Measurements from ENCODE around the gene PPP2R5B.

PPP2R5B gene

GRCh38 chr11:64888729-64889511, 35.6 kb upstream of the PPP2R5B start:
- no peak for TF ChIP-seq CTCF (IDR thresholded peaks at IDR 0.05; ENCODE audit: low read depth, low read length)
- no peak for DNase-seq (ENCODE audit: low read depth, low spot score)
- H3K4me3 ChIP-seq (ENCODE audit: low read depth, low read length), result no peak overlapping the region
- in situ Hi-C loops (cut with HindIII; ENCODE audit: low sequenced_read_pairs), result no loop called here

- DNase-seq (ENCODE audit: low read depth, low spot score), result no peak
- in situ Hi-C loops (cut with HindIII; ENCODE audit: low sequenced_read_pairs), result loop anchor here (10.0 kb wide), 1 partner anchor 46 kb away; the partner anchor contains the start of gene CDC42BPG
- no peak overlapping the region for H3K4me3 ChIP-seq (ENCODE audit: low read depth, low read length)
- no peak for TF ChIP-seq CTCF (IDR thresholded peaks at IDR 0.05; ENCODE audit: low read depth, low read length)
Measured at GRCh38 chr11:64890522-64890939, 34.0 kb upstream of the PPP2R5B start.

GRCh38 chr11:64891215-64891848, 33.2 kb upstream of the PPP2R5B start:
- in situ Hi-C loops (cut with HindIII; ENCODE audit: low sequenced_read_pairs), result loop anchor here (10.0 kb wide), 1 partner anchor 47 kb away; the partner anchor contains the start of gene CDC42BPG
- H3K4me3 ChIP-seq (ENCODE audit: low read depth, low read length), result no peak overlapping the region
- DNase-seq (ENCODE audit: low read depth, low spot score), result no peak
- no peak for TF ChIP-seq CTCF (IDR thresholded peaks at IDR 0.05; ENCODE audit: low read depth, low read length)

- TF ChIP-seq CTCF (IDR thresholded peaks at IDR 0.05; ENCODE audit: low read depth, low read length), result no peak
- DNase-seq (ENCODE audit: low read depth, low spot score), result no peak
- in situ Hi-C loops (cut with HindIII; ENCODE audit: low sequenced_read_pairs), result loop anchor here (10.0 kb wide), 1 partner anchor 47 kb away; the partner anchor contains the start of gene CDC42BPG
- no peak overlapping the region for H3K4me3 ChIP-seq (ENCODE audit: low read depth, low read length)
Measured at GRCh38 chr11:64891880-64892279, 32.6 kb upstream of the PPP2R5B start.

- no peak overlapping the region for H3K4me3 ChIP-seq (ENCODE audit: low read depth, low read length)
- no peak for TF ChIP-seq CTCF (IDR thresholded peaks at IDR 0.05; ENCODE audit: low read depth, low read length)
- no peak for DNase-seq (ENCODE audit: low read depth, low spot score)
- in situ Hi-C loops (cut with HindIII; ENCODE audit: low sequenced_read_pairs), result loop anchor here (10.0 kb wide), 1 partner anchor 48 kb away; the partner anchor contains the start of gene CDC42BPG
Measured at GRCh38 chr11:64892411-64892831, 32.1 kb upstream of the PPP2R5B start.

- H3K4me3 ChIP-seq (ENCODE audit: low read depth, low read length), result no peak overlapping the region
- no peak for TF ChIP-seq CTCF (IDR thresholded peaks at IDR 0.05; ENCODE audit: low read depth, low read length)
- DNase-seq (ENCODE audit: low read depth, low spot score), result no peak
- in situ Hi-C loops (cut with HindIII; ENCODE audit: low sequenced_read_pairs), result loop anchor here (10.0 kb wide), 1 partner anchor 48 kb away; the partner anchor contains the start of gene CDC42BPG
Measured at GRCh38 chr11:64892838-64893193, 31.7 kb upstream of the PPP2R5B start.

Data from astrocyte of the spinal cord (primary cell).